Myocyte (in vitro differentiated cells): ENCODE data around the gene FASN. TPM values are rescaled to one million over a fixed set of nuclear protein-coding genes. Genes with fewer than 3 reads are reported as not detected.

Experiments used
- DNase-seq: peaks from one replicate; pipeline ENCODE4 v3.0.0-alpha.2; 2012; ENCODE audit warnings: low read depth
- total RNA-seq: library from RNA; depleted of rRNA; stranded (reverse); fragments of >200 nt; gene quantifications from 2 replicates; pipeline ENCODE4 v1.2.3, GENCODE V29; 2014

The FASN gene
- total RNA-seq, 1 donor from 2014 or later: 97.9 TPM

GRCh38 chr17:82030470-82031302 is 67.3 kb downstream of the FASN start:
- DNase-seq: peak; percentile 54

- DNase-seq: no peak
Measured at GRCh38 chr17:82029990-82030469, 68.0 kb downstream of the FASN start.

- no peak for DNase-seq
Measured at GRCh38 chr17:82029391-82029790, 68.6 kb downstream of the FASN start.

GRCh38 chr17:82028966-82029365 is 69.1 kb downstream of the FASN start:
- DNase-seq: no peak

Other genes with a start within 250 kb of the FASN start
- gene P4HB, start 237.7 kb downstream of the FASN start, total RNA-seq: 1,674 and 2,691 TPM in 2 replicates
- 157 and 161 TPM in 2 replicates for gene ARHGDIA, start 226.9 kb downstream of the FASN start, total RNA-seq
- gene ALYREF, start 206.7 kb downstream of the FASN start, total RNA-seq: 94.5 and 96.3 TPM in 2 replicates
- 190 and 212 TPM in 2 replicates for gene ANAPC11, start 206.5 kb downstream of the FASN start, total RNA-seq
- 1.3 and 6.1 TPM in 2 replicates for gene NPB, start 196.0 kb downstream of the FASN start, total RNA-seq
- gene PCYT2, start 186.8 kb downstream of the FASN start, total RNA-seq: 67.4 and 88.5 TPM in 2 replicates
- gene SIRT7, start 180.1 kb downstream of the FASN start, total RNA-seq: 19.2 and 20.3 TPM in 2 replicates
- 48.9 and 61.0 TPM in 2 replicates for gene MAFG, start 170.5 kb downstream of the FASN start, total RNA-seq
- 120 and 223 TPM in 2 replicates for gene PYCR1, start 160.9 kb downstream of the FASN start, total RNA-seq
- 0.16 and 1.3 TPM in 2 replicates for gene MYADML2, start 151.0 kb downstream of the FASN start, total RNA-seq
- 0.53 and 1.2 TPM in 2 replicates for gene NOTUM, start 137.0 kb downstream of the FASN start, total RNA-seq
- gene ASPSCR1, start 120.6 kb downstream of the FASN start, total RNA-seq: 21.8 and 29.7 TPM in 2 replicates
- 50.0 and 61.8 TPM in 2 replicates for gene CENPX, start 75.4 kb downstream of the FASN start, total RNA-seq
- 9.4 and 10.5 TPM in 2 replicates for gene LRRC45, start 74.9 kb downstream of the FASN start, total RNA-seq
- gene RAC3, start 66.6 kb downstream of the FASN start, total RNA-seq: 7.3 and 9.8 TPM in 2 replicates
- gene DCXR, start 60.5 kb downstream of the FASN start, total RNA-seq: 99.4 and 105 TPM in 2 replicates
- gene RFNG, start 46.4 kb downstream of the FASN start, total RNA-seq: 42.7 and 45.4 TPM in 2 replicates
- gene GPS1, start 46.3 kb downstream of the FASN start, total RNA-seq: 121 and 122 TPM in 2 replicates
- 97.1 and 109 TPM in 2 replicates for gene DUS1L, start 32.4 kb downstream of the FASN start, total RNA-seq
- 7.9 and 11.3 TPM in 2 replicates for gene CCDC57, start 114.6 kb upstream of the FASN start, total RNA-seq
- 94.9 and 164 TPM in 2 replicates for gene SLC16A3, start 130.8 kb upstream of the FASN start, total RNA-seq
- 29.0 and 37.1 TPM in 2 replicates for gene CSNK1D, start 175.5 kb upstream of the FASN start, total RNA-seq
- gene CD7, start 219.4 kb upstream of the FASN start, total RNA-seq: 1.4 TPM in 1 of 2 replicates, not detected in the other
- 65.8 and 76.1 TPM in 2 replicates for gene SECTM1, start 235.5 kb upstream of the FASN start, total RNA-seq